ENCODE measurements around the gene FAM131A. TPM values are rescaled to one million over a fixed set of nuclear protein-coding genes. Genes with fewer than 3 reads are reported as not detected.

Gene FAM131A
- total and polyA plus RNA-seq, 2 experiments from 2014 or later = 12.2 to 12.6 TPM

DNA sequence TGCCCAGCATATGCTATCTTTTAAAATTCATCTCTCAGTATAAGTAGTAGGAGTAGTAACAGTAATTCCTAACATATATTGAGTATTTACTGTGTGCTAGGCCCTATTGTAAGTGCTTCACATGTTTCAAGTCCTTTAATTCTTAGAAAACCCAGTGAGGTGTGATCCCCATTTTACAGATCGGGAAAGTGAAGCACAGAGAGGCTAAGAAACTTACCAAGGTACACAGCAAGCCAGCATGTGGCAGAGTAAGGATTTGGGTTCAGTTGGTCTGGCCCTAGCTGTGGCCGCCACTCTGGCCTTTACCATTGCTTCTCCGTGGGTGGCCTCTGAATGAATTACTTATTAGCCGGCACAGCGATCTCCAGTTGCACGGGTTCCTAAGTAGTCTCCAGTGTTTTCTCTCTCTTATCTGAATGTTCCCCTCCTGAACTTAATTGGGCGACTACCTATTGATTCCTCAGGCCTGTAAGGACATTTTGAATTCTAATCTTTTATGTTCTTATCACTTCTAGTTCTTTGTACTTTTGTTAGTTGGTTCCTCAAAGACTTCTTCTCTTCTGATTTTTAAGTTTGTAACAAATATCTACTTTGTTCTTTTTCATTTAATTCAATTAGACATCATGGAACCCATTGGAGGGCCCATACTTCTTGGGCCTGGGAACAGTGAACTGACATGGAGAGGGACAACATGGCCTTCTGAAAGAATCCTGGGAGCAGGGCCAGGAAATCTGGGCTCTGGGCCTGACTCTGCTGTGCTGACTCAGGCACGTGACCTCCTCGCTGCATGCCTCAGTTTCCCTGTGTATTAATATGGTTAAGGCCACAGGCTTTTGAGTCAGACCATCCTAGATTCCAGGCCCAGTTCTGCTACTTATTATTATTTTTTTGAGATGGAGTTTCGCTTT is 12.4 kb downstream of the FAM131A start:
- H3K9me2 ChIP-seq (replicated peaks; ENCODE audit: insufficient read depth) = no peaks in the 10 kb centered on the region
- no peaks in the 10 kb centered on the region for H4K20me1 ChIP-seq (ENCODE audit: insufficient read depth, poor library complexity, severe bottlenecking)
- H3K4me3 ChIP-seq = no peak overlapping the region
- DNase-seq (ENCODE audit: low spot score) = no peak
- WGBS (ENCODE audit: low lambda C conversion rate, missing lambda C conversion rate) = 79% methylated on average over 10 of the region's 10 CpGs
- TF ChIP-seq CTCF (IDR thresholded peaks at IDR 0.05; ENCODE audit: poor library complexity) (no peak), EZH2phosphoT487 (IDR thresholded peaks at IDR 0.05; ENCODE audit: low read depth, severe bottlenecking, unreplicated experiment) (no peak), EZH2 (IDR thresholded peaks at IDR 0.05; ENCODE audit: borderline replicate concordance) (no peak)
- H3K27me3 ChIP-seq = no peaks in the 10 kb centered on the region
- no peak overlapping the region for H3K4me2 ChIP-seq
- no peak overlapping the region for H2AFZ ChIP-seq
- no peaks in the 10 kb centered on the region for H3K79me2 ChIP-seq
- H3K36me3 ChIP-seq (replicated peaks; ENCODE audit: insufficient read depth, low read depth) = no peaks in the 10 kb centered on the region
- peaks cover 25% of the 10 kb centered on the region for H3K4me1 ChIP-seq (ENCODE audit: insufficient read depth)
- no peaks in the 10 kb centered on the region for H3K9me3 ChIP-seq (ENCODE audit: low read depth)
- no peak overlapping the region for H3K27ac ChIP-seq

- H3K27ac ChIP-seq = no peak overlapping the region
- TF ChIP-seq EZH2 (IDR thresholded peaks at IDR 0.05; ENCODE audit: borderline replicate concordance) (no peak), EZH2phosphoT487 (IDR thresholded peaks at IDR 0.05; ENCODE audit: low read depth, severe bottlenecking, unreplicated experiment) (no peak), CTCF (IDR thresholded peaks at IDR 0.05; ENCODE audit: poor library complexity) (no peak)
Measured at GRCh38 chr3:184350618-184351017, 13.2 kb downstream of the FAM131A start.

DNA sequence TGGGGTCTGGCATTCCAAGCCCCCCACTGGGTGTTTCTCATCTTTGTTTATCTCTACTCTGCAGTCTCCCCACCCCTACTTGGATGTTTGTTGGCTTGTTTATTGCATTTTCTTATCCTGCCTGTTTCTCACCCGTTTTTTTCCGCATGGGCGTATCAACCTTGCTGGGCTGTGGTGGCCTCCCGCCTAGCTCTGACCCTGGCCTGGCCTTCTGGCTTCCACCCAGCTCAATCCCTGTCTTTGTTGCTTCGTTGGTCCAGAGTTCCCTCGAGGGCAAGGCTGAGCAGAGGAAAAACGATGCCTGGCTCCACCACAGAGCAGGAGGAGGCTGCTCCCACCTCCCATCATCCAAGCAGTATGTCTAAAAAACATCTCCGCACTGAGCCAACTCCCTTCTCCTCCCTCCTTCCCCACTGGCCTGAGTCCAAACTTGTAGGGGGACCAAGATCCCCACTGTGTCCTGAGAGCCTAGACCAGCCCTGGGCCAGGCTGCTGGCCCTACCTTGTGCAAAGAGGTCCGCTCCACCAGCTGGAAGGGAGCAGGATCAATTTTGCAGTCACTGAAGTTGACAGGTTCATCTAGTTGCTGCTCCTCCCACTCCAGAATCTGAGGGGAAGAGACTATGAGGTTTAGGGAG is 14.2 kb downstream of the FAM131A start:
- H4K20me1 ChIP-seq (ENCODE audit: insufficient read depth, poor library complexity, severe bottlenecking) = no peaks in the 10 kb centered on the region

More at GRCh38 chr3:184350618-184351017, 13.2 kb downstream of the FAM131A start:
- Histone ChIP-seq H3K27me3 (no peaks in the 10 kb centered on the region), H3K4me2 (no peak overlapping the region), H3K4me1 (ENCODE audit: insufficient read depth) (peaks cover 17% of the 10 kb centered on the region), H3K79me2 (no peaks in the 10 kb centered on the region), H3K9me3 (ENCODE audit: low read depth) (no peaks in the 10 kb centered on the region), H3K4me3 (no peak overlapping the region), H3K36me3 (replicated peaks; ENCODE audit: insufficient read depth, low read depth) (no peaks in the 10 kb centered on the region), H2AFZ (no peak overlapping the region), H3K9me2 (replicated peaks; ENCODE audit: insufficient read depth) (no peaks in the 10 kb centered on the region), H4K20me1 (ENCODE audit: insufficient read depth, poor library complexity, severe bottlenecking) (no peaks in the 10 kb centered on the region)
- WGBS (ENCODE audit: low lambda C conversion rate, missing lambda C conversion rate) = 96% methylated on average over 6 of the region's 6 CpGs
- DNase-seq (ENCODE audit: low spot score) = no peak

More for the DNA sequence above, 14.2 kb downstream of the FAM131A start:
- no peak for TF ChIP-seq CTCF (IDR thresholded peaks at IDR 0.05; ENCODE audit: poor library complexity)
- TF ChIP-seq EZH2phosphoT487 (IDR thresholded peaks at IDR 0.05; ENCODE audit: low read depth, severe bottlenecking, unreplicated experiment) = no peak
- no peak for TF ChIP-seq EZH2 (IDR thresholded peaks at IDR 0.05; ENCODE audit: borderline replicate concordance)
- WGBS (ENCODE audit: low lambda C conversion rate, missing lambda C conversion rate) = 64% methylated on average over 9 of the region's 9 CpGs
- no peaks in the 10 kb centered on the region for H3K9me2 ChIP-seq (replicated peaks; ENCODE audit: insufficient read depth)
- H3K4me1 ChIP-seq (ENCODE audit: insufficient read depth) = peaks cover 9% of the 10 kb centered on the region
- H3K27me3 ChIP-seq = no peaks in the 10 kb centered on the region
- H3K9me3 ChIP-seq (ENCODE audit: low read depth) = no peaks in the 10 kb centered on the region
- no peak overlapping the region for H2AFZ ChIP-seq
- no peaks in the 10 kb centered on the region for H3K79me2 ChIP-seq
- H3K27ac ChIP-seq = peak overlapping the region; percentile 71
- no peak for DNase-seq (ENCODE audit: low spot score)
- H3K4me2 ChIP-seq = no peak overlapping the region
- no peak overlapping the region for H3K4me3 ChIP-seq
- H3K36me3 ChIP-seq (replicated peaks; ENCODE audit: insufficient read depth, low read depth) = no peaks in the 10 kb centered on the region

Measured in hepatocyte (in vitro differentiated cells).